HepG2 (cell line): Measurements from ENCODE around the gene APOC1. TPM values are rescaled to one million over a fixed set of nuclear protein-coding genes. Genes with fewer than 3 reads are reported as not detected.

Experiments
- DZIP1 ChIP-seq: sonication (generic); formaldehyde crosslinking; IDR thresholded peaks from 2 replicates; pipeline ENCODE4 v1.5.0; 2020; ENCODE audit warnings: mild to moderate bottlenecking, missing genetic modification reagents
- HMGXB3 ChIP-seq: sonication (generic); formaldehyde crosslinking; IDR thresholded peaks from 2 replicates; pipeline ENCODE4 v1.4.0; 2020; ENCODE audit warnings: missing genetic modification reagents, borderline replicate concordance
- HNRNPL ChIP-seq: fragments of 200-400 bp; formaldehyde crosslinking; IDR thresholded peaks from 2 replicates; pipeline ENCODE4 v1.6.1; 2017; ENCODE audit warnings: mild to moderate bottlenecking, low read depth, low read length
- HOXA9 ChIP-seq: sonication (generic); formaldehyde crosslinking; IDR thresholded peaks from 2 replicates; pipeline ENCODE4 v1.8.1; 2022; ENCODE audit warnings: missing genetic modification reagents, mild to moderate bottlenecking, moderate library complexity, borderline replicate concordance
- JUND ChIP-seq: sonication (generic); formaldehyde crosslinking; IDR thresholded peaks from 2 replicates; pipeline ENCODE4 v1.8.0; 2022; ENCODE audit warnings: mild to moderate bottlenecking, missing genetic modification reagents
- KDM4B ChIP-seq: sonication (generic); formaldehyde crosslinking; IDR thresholded peaks from 2 replicates; pipeline ENCODE4 v1.4.0; 2020; ENCODE audit warnings: missing genetic modification reagents
- KLF6 ChIP-seq: IDR thresholded peaks from 2 replicates; pipeline ENCODE4 v1.8.0; 2016; ENCODE audit warnings: missing biosample characterization, missing genetic modification reagents
- MYPOP ChIP-seq: sonication (generic); formaldehyde crosslinking; IDR thresholded peaks from 2 replicates; pipeline ENCODE4 v1.8.1; 2023; ENCODE audit warnings: mild to moderate bottlenecking, moderate library complexity, missing genetic modification reagents
- POLR2AphosphoS5 ChIP-seq: IDR thresholded peaks from 2 replicates; pipeline ENCODE4 v1.6.1; 2012; ENCODE audit warnings: low read depth, low read length
- TCF7L2 ChIP-seq: IDR thresholded peaks from 2 replicates; pipeline ENCODE4 v1.6.1; 2011; ENCODE audit warnings: mild to moderate bottlenecking, low read depth, low read length, moderate library complexity
- ZBTB21 ChIP-seq: sonication (generic); formaldehyde crosslinking; IDR thresholded peaks from 2 replicates; pipeline ENCODE4 v1.4.0; 2020; ENCODE audit warnings: missing genetic modification reagents
- ZBTB33 ChIP-seq: sonication (generic); formaldehyde crosslinking; IDR thresholded peaks from 2 replicates; pipeline ENCODE4 v1.4.0; 2020; ENCODE audit warnings: missing genetic modification reagents
- ZNF432 ChIP-seq: sonication (generic); formaldehyde crosslinking; IDR thresholded peaks from 2 replicates; pipeline ENCODE4 v1.5.0; 2020; ENCODE audit warnings: missing genetic modification reagents, mild to moderate bottlenecking, borderline replicate concordance
- ZNF7 ChIP-seq: IDR thresholded peaks from 2 replicates; pipeline ENCODE4 v1.6.1; 2016; ENCODE audit warnings: missing biosample characterization, missing genetic modification reagents
- ZNF780A ChIP-seq: sonication (generic); formaldehyde crosslinking; IDR thresholded peaks from 2 replicates; pipeline ENCODE4 v1.8.0; 2022; ENCODE audit warnings: mild to moderate bottlenecking, missing genetic modification reagents, moderate library complexity
- polyA plus RNA-seq, 8 experiments: library from polyadenylated mRNA; depleted of rRNA in 3 of 8; stranded (reverse) in 7 of 8; unstranded in 1 of 8; fragments of >200 nt; fragmentation: Illumina TruSeq in 4 of 8; extraction: Trizol in 4 of 8; gene quantifications; 2 replicates each; pipeline versions ENCODE4 v1.2.1 to v1.2.3, GENCODE V29; 2011 to 2016; ENCODE audit warnings: low read depth in 4 of 8, missing spikeins in 1 of 8, mixed read lengths in 1 of 8; ENCODE audit not compliant: insufficient read depth in 1 of 8
- total RNA-seq, 5 experiments: library from RNA; depleted of rRNA; stranded (reverse); fragments of >200 nt; fragmentation: Illumina TruSeq; extraction: Trizol; gene quantifications; 2 replicates each; pipeline ENCODE4 v1.2.3, GENCODE V29; 2016; ENCODE audit warnings: low read depth in 1 of 5
- TF ChIP-seq, protein P1 (sequence below): sonication (generic); formaldehyde crosslinking; IDR thresholded peaks from 2 replicates; pipeline ENCODE4 v1.4.0; 2020; ENCODE audit warnings: missing genetic modification reagents

APOC1 gene
- total and polyA plus RNA-seq, 2 of the 13 experiments (the other 11 are each of a cell fraction or from before 2014, with no cell fraction given), result 600 to 1,235 TPM

DNA sequence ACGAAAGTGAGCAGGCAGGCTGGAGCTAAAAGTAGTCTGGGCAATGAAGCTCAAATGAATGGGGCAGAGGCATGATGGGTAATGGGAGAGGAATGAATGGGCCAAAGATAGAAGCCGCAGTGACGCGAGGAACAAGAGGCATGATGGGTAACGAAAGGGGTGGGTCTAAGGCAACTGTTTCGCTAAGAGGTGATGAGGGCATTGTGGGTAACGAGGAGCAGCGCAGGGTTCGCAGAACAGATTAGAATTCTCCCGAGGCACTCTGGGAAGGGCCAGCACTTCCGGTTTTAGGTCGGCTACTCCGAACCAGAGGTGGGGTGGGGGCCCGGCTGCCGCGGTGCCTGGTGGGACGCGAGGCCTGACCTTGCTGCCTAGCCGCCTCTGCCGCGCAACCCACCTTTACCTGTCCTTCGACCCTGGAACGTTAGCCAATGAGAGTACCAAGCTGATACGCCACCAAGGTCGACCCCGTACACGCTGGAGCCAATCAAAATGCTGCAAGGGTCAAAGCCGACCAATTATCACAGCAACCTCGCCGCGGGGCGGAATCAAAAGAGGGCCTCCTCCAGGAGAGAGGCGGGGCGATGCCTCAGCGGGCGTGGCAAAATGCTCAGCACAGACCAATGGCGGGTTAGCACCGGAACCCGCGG lies 23.9 kb upstream of the APOC1 start (continued):
- TF ChIP-seq JUND (CRISPR knock-in tag), result 0 out of 2 replicates have a peak, but pooled peaks have one; percentile 11
- TF ChIP-seq ZNF7 (CRISPR knock-in tag), result no peak
- TF ChIP-seq HOXA9 (CRISPR knock-in tag), result no peak
- TF ChIP-seq POLR2AphosphoS5, result peak; percentile 91
- TF ChIP-seq ZBTB33 (CRISPR knock-in tag), result no peak
- no peak for TF ChIP-seq DZIP1 (CRISPR knock-in tag)
- TF ChIP-seq HMGXB3 (CRISPR knock-in tag), result peak; percentile 98; the same call in 1 of the 2 replicates
- TF ChIP-seq, protein P1, sequence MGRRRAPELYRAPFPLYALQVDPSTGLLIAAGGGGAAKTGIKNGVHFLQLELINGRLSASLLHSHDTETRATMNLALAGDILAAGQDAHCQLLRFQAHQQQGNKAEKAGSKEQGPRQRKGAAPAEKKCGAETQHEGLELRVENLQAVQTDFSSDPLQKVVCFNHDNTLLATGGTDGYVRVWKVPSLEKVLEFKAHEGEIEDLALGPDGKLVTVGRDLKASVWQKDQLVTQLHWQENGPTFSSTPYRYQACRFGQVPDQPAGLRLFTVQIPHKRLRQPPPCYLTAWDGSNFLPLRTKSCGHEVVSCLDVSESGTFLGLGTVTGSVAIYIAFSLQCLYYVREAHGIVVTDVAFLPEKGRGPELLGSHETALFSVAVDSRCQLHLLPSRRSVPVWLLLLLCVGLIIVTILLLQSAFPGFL (CRISPR knock-in tag), result no peak
- TF ChIP-seq TCF7L2, result no peak
- no peak for TF ChIP-seq ZBTB21 (CRISPR knock-in tag)
- TF ChIP-seq ZNF432 (CRISPR knock-in tag), result no peak
- 0 out of 2 replicates have a peak, but pooled peaks have one; percentile 22 for TF ChIP-seq HNRNPL
- TF ChIP-seq KDM4B (CRISPR knock-in tag), result no peak
- TF ChIP-seq ZNF780A (CRISPR knock-in tag), result no peak
- peak; percentile 37; the same call in 1 of the 2 replicates for TF ChIP-seq KLF6 (CRISPR knock-in tag)
- no peak; the same call in 1 of the 2 replicates for TF ChIP-seq MYPOP (CRISPR knock-in tag)
